MG63 (cell line): ENCODE data around the gene ASB1. TPM values are rescaled to one million over a fixed set of nuclear protein-coding genes. Genes with fewer than 3 reads are reported as not detected.

Experiments used
- DNase-seq: peaks from one replicate; pipeline ENCODE4 v3.0.0-alpha.2; 2020
- H3K27me3 ChIP-seq: fragments of 250-450 bp; sonication (Bioruptor Pico); 2 replicates; pipeline ENCODE4 v1.5.1; 2020; ENCODE audit warnings: mild to moderate bottlenecking, moderate library complexity
- H3K36me3 ChIP-seq: fragments of 250-450 bp; sonication (Bioruptor Pico); 2 replicates; pipeline ENCODE4 v1.5.1; 2020; ENCODE audit warnings: mild to moderate bottlenecking, moderate library complexity
- H3K4me3 ChIP-seq: fragments of 250-450 bp; sonication (Bioruptor Pico); 2 replicates; pipeline ENCODE4 v1.5.1; 2020; ENCODE audit warnings: mild to moderate bottlenecking, moderate library complexity
- H3K9me3 ChIP-seq: fragments of 250-450 bp; sonication (Bioruptor Pico); 2 replicates; pipeline ENCODE4 v1.5.1; 2020; ENCODE audit warnings: mild to moderate bottlenecking, moderate library complexity
- total RNA-seq: library from RNA; depleted of rRNA; stranded (reverse); fragments of >200 nt; shearing (Covaris generic); gene quantifications from 2 replicates; pipeline ENCODE4 v1.2.3, GENCODE V29; 2014; ENCODE audit warnings: low replicate concordance

The ASB1 gene
- total RNA-seq, 1 experiment from 2014 or later: 36.1 TPM

DNA sequence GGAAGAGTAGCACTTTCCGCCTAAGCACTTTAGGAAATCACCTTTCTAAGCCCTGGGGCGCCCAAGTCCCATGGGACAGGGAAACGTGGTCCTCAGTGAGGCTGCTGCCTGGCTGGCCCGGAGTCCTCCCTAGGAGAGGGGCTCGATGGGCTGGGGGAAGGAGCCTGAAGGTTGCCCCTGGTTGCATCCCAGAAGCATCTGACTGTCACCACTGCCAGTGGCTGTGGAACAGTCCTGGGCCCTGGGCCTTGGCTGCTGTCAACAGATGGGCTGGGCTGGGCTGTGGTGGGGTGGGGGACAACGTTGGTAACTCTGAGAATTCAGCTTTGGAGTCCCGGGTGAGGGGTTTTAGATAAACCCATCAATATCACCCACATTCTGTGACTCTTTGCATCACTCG, 22.5 kb downstream of the ASB1 start:
- no peak overlapping the region for H3K4me3 ChIP-seq
- peaks cover 58% of the 10 kb centered on the region for H3K36me3 ChIP-seq
- DNase-seq: no peak
- H3K27me3 ChIP-seq: no peaks in the 10 kb centered on the region
- no peaks in the 10 kb centered on the region for H3K9me3 ChIP-seq

- peaks cover 53% of the 10 kb centered on the region for H3K36me3 ChIP-seq
- H3K9me3 ChIP-seq: no peaks in the 10 kb centered on the region
- H3K4me3 ChIP-seq: no peak overlapping the region
- DNase-seq: no peak
- H3K27me3 ChIP-seq: no peaks in the 10 kb centered on the region
Measured at GRCh38 chr2:238449909-238450417, 23.2 kb downstream of the ASB1 start.

DNA sequence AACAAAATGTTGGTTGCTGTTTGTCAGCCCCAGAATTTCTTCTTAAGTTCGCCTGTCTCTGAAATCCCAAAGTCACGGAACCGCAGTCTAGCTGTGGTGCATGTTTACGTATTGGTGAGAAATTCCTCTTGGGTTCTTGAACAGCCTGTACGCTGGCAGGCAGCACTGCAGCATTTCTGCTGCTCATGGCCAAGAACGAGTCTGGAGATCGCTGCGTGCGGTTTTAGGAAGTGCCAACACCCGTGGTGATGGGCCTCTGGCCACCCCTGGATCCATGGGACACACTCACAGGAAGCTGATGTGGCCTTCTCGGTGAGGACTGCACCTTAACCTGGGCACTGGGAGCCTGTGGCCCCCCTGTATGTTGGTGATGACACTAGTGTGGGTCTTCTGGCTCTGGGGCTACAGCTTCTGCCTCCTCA, 23.7 kb downstream of the ASB1 start:
- Histone ChIP-seq H3K4me3 (no peak overlapping the region), H3K9me3 (no peaks in the 10 kb centered on the region), H3K27me3 (no peaks in the 10 kb centered on the region), H3K36me3 (peaks cover 48% of the 10 kb centered on the region)
- no peak for DNase-seq

- peaks cover 23% of the 10 kb centered on the region for H3K36me3 ChIP-seq
- H3K27me3 ChIP-seq: no peaks in the 10 kb centered on the region
- DNase-seq: no peak
- H3K9me3 ChIP-seq: no peaks in the 10 kb centered on the region
- H3K4me3 ChIP-seq: no peak overlapping the region
Measured at GRCh38 chr2:238453842-238454241, 27.1 kb downstream of the ASB1 start.

DNA sequence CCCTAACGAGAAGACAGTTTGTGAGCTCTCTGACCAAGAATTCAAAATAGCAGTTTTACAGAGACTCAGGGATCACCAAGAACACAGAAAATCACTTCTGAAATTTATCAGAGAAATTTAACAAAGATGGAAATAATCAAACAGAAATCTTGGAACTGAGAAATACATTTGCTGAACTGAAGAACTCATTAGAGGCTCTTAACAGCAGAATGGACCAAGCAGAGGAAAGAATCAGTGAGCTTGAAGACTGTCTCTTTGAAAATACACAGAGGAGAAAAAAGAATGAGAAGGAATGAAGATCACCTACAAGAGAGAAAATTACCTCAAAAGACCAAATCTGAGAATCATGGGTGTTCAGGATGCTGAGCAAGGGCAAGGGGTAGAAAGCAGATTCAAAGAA, 29.7 kb downstream of the ASB1 start:
- H3K27me3 ChIP-seq: no peaks in the 10 kb centered on the region
- H3K36me3 ChIP-seq: peaks cover 12% of the 10 kb centered on the region
- H3K9me3 ChIP-seq: no peaks in the 10 kb centered on the region
- no peak for DNase-seq
- H3K4me3 ChIP-seq: no peak overlapping the region

DNA sequence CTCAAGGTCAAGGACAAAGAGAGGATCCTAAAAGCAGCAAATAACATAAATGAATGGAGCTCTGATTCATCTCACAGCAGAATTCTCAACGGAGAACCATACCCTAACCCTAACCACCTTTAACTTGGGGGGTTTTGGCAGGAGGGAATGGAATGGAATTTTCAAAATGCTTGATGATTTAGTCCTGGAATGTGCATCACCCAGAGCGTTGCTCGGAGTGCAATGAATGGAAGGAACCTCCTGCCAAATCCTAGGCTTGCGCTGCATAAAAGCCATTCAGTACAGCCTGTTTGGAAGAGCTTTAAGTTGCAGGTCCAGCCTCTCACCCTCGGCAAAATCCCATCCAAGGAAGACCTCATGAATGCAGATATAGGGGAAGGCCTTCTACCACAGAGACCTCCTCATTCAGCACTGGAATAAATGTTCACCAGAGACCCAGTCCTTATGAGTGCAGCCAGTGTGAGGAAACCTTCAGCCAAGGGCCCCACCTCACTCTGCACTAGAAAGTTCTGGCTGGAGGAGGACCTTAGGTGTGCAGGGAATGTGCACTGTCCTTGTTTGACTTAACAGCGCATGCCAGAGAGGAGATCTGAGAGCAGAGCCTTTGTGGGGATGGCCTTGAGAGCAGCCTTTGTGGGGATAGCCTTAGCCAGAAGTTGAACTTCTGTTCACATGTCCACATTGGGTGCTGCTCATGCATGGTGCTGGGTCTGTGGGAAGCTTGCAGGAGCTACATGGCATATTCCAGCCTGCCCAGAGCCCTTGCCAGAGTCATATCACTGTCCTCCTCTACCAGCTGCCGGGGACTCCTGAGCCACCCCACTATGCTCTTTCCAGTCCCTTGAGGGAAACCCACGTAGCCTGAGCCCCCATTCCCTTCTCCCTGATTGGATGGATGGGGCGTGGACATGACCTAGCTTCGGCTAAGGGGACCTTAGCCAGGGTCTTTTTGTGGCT, 30.5 kb downstream of the ASB1 start:
- no peak for DNase-seq
- no peaks in the 10 kb centered on the region for H3K27me3 ChIP-seq
- peaks cover 5% of the 10 kb centered on the region; the same call in 1 of the 2 replicates for H3K36me3 ChIP-seq
- H3K4me3 ChIP-seq: no peak overlapping the region
- H3K9me3 ChIP-seq: no peaks in the 10 kb centered on the region

DNA sequence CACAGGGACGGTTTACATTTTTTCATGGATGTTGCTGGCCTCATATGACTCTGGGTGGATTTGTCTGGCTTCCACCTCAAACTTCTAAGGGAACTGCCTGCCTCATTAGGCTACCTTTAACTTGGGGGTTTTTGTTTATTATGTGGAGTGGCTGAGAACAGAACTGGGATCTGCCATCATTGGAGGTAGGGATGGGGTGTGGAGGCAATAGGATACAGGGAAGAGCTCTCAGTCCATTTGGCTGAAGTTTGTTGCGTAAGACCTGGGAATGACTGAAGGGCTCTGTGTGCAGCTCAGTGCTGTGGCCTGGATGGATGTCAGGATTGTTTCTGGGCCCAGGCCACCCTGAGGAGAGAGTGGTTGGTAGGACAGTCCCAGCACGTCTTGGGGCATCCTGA, 31.2 kb downstream of the ASB1 start:
- Histone ChIP-seq H3K27me3 (no peaks in the 10 kb centered on the region), H3K9me3 (no peaks in the 10 kb centered on the region), H3K36me3 (no peaks in the 10 kb centered on the region), H3K4me3 (no peak overlapping the region)
- DNase-seq: no peak

GRCh38 chr2:238458651-238459050, 31.9 kb downstream of the ASB1 start:
- peak; percentile 75 for DNase-seq
- no peak overlapping the region for H3K4me3 ChIP-seq

DNA sequence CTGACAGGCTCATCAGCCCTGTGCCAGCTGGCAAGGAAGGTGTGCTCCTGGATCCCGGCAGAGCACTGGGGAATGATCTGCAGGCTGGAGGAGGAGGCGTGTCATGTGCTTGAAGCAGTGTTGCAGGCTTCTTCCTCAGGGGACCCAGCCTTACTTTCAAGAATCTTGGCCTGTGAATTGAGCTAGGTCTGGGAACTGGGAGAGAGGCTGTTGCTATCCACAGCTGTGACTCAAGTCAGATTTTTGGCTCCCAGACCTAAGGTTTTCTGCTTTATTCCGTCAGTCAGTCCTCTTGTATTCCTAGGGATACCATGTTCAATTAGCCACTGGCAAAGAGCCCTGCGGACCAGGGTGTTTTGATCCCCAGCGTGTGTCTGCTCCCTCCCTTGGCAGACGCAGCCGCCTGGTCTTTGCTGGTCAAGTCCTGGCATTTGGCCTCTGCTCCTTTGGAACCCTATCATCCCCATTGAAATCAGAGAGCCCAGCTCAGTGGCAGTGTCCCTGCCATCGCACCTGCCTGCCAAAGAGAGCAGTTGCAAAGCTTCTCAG, 32.4 kb downstream of the ASB1 start:
- Histone ChIP-seq H3K4me3 (no peak overlapping the region), H3K27me3 (no peaks in the 10 kb centered on the region), H3K9me3 (no peaks in the 10 kb centered on the region), H3K36me3 (no peaks in the 10 kb centered on the region)
- peak; percentile 90 for DNase-seq

More at GRCh38 chr2:238458651-238459050, 31.9 kb downstream of the ASB1 start:
- Histone ChIP-seq H3K9me3 (no peaks in the 10 kb centered on the region), H3K36me3 (no peaks in the 10 kb centered on the region), H3K27me3 (no peaks in the 10 kb centered on the region)

DNA sequence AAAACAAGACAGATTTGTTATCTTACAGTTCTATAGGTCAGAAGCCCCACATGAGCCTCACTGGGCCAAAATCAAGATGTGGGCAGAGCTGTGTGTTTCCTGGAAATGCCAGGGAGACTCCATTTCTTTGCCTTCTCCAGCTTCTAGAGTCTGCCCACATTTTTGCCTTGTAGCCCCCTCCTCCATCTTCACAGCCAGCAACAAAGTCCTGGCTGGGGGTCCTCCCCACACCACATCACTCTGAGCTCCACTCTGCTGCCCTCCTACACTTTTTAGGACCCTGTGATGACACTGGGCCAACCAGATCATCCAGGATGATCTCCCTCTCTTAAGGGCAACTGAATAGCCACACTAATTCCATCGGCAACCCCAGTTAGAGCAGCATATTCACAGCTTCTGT, 34.3 kb downstream of the ASB1 start:
- Histone ChIP-seq H3K9me3 (no peaks in the 10 kb centered on the region), H3K27me3 (no peaks in the 10 kb centered on the region), H3K36me3 (no peaks in the 10 kb centered on the region), H3K4me3 (no peak overlapping the region)
- DNase-seq: no peak

- DNase-seq: no peak
- H3K36me3 ChIP-seq: no peaks in the 10 kb centered on the region
- no peak overlapping the region for H3K4me3 ChIP-seq
- H3K27me3 ChIP-seq: no peaks in the 10 kb centered on the region
- H3K9me3 ChIP-seq: no peaks in the 10 kb centered on the region
Measured at GRCh38 chr2:238461491-238461890, 34.8 kb downstream of the ASB1 start.

GRCh38 chr2:238461916-238462315, 35.2 kb downstream of the ASB1 start:
- H3K27me3 ChIP-seq: no peaks in the 10 kb centered on the region
- no peak overlapping the region for H3K4me3 ChIP-seq
- DNase-seq: no peak
- H3K36me3 ChIP-seq: no peaks in the 10 kb centered on the region
- H3K9me3 ChIP-seq: no peaks in the 10 kb centered on the region

GRCh38 chr2:238462782-238463396, 36.2 kb downstream of the ASB1 start:
- Histone ChIP-seq H3K4me3 (no peak overlapping the region), H3K9me3 (no peaks in the 10 kb centered on the region), H3K36me3 (no peaks in the 10 kb centered on the region), H3K27me3 (no peaks in the 10 kb centered on the region)
- DNase-seq: no peak

GRCh38 chr2:238464389-238464788, 37.7 kb downstream of the ASB1 start:
- Histone ChIP-seq H3K27me3 (no peaks in the 10 kb centered on the region), H3K4me3 (no peak overlapping the region), H3K36me3 (no peaks in the 10 kb centered on the region), H3K9me3 (0 out of 2 replicates have a peak, but pooled peaks cover 3% of the 10 kb centered on the region)
- DNase-seq: no peak

- no peak for DNase-seq
- Histone ChIP-seq H3K27me3 (no peaks in the 10 kb centered on the region), H3K9me3 (0 out of 2 replicates have a peak, but pooled peaks cover 3% of the 10 kb centered on the region), H3K4me3 (no peak overlapping the region), H3K36me3 (no peaks in the 10 kb centered on the region)
Measured at GRCh38 chr2:238465487-238466242, 38.9 kb downstream of the ASB1 start.

DNA sequence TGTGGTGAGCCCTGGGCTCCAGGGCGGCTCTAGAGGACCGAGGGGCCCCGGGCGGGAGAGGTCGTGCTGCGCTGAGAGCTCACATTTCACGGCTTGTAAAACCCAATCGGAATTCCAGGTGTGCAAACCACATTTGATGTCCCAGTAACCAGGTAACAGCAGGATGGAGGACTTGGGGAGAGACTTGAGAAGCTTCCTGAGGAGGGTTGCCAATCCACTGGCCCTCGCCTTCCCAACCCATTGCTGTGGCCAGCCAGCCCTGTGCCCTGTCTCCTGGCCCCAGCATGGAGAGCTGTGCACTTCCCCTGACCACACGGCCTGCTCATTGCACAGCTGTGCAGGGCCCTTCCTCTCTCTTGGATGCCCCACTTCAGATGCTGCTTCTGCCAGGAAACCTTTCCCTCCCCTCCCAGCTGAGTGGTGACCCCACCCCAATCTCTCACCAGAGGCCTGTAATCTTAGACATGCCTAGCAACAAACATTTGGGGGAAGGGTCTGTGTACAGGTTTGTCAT, 39.6 kb downstream of the ASB1 start:
- H3K4me3 ChIP-seq: no peak overlapping the region
- DNase-seq: no peak

More for the DNA sequence above, 39.6 kb downstream of the ASB1 start:
- Histone ChIP-seq H3K27me3 (no peaks in the 10 kb centered on the region), H3K36me3 (no peaks in the 10 kb centered on the region), H3K9me3 (0 out of 2 replicates have a peak, but pooled peaks cover 3% of the 10 kb centered on the region)
